IMR-90 (cell line): ENCODE results near the gene PCSK5. TPM values are rescaled to one million over a fixed set of nuclear protein-coding genes. Genes with fewer than 3 reads are reported as not detected.
A peak's percentile ranks its signal among the peaks of the same experiment; 100 is the strongest.

Source experiments
- ATAC-seq: fragments of 200-7000 bp; cut with Tn5 transposase; 2 replicates; pipeline ENCODE4 v1.9.1; 2020; ENCODE audit warnings: low read depth, mild to moderate bottlenecking, moderate library complexity
- BruUV-seq: library from RNA; stranded (reverse); fragments of 400-500 nt; replicated peaks from 2 replicates; lab custom pipeline; 2021; lab: Mats Ljungman, UMichigan
- CTCF ChIA-PET: fragments of 300-600 bp; formaldehyde crosslinking; extraction: SDS; loops from one replicate; lab custom pipeline; 2021; ENCODE audit warnings: antibody characterized with exemption; lab: Yijun Ruan, JAX
- POLR2A ChIA-PET: fragments of 300-600 bp; sonication (Branson Sonifier 250); formaldehyde crosslinking; loops from one replicate; lab custom pipeline; 2022; ENCODE audit warnings: antibody characterized with exemption; ENCODE audit not compliant: unreplicated experiment; lab: Charles Lee
- DNase-seq: peaks from one replicate; pipeline ENCODE4 v3.0.0; 2013
- H2AFZ ChIP-seq: replicated peaks from 2 replicates; pipeline ENCODE3; 2013; ENCODE audit warnings: low read length, mild to moderate bottlenecking; ENCODE audit not compliant: poor library complexity
- H2AK5ac ChIP-seq: 2 replicates; pipeline ENCODE4 v1.6.1; 2013; ENCODE audit warnings: low read depth, low read length, inconsistent platforms
- H2AK9ac ChIP-seq: replicated peaks from 2 replicates; pipeline ENCODE3; 2013; ENCODE audit warnings: mild to moderate bottlenecking, low read depth, low read length, moderate library complexity; ENCODE audit not compliant: poor library complexity
- H2BK120ac ChIP-seq: 2 replicates; pipeline ENCODE4 v1.6.1; 2013; ENCODE audit warnings: low read depth, low read length, inconsistent platforms
- H2BK15ac ChIP-seq: 3 replicates; pipeline ENCODE4 v1.6.1; 2013; ENCODE audit warnings: low read depth, low read length, inconsistent platforms
- H2BK20ac ChIP-seq: 2 replicates; pipeline ENCODE4 v1.6.1; 2013; ENCODE audit warnings: low read depth, mild to moderate bottlenecking, inconsistent platforms, low read length, moderate library complexity
- H2BK5ac ChIP-seq: 2 replicates; pipeline ENCODE4 v1.6.1; 2013; ENCODE audit warnings: mild to moderate bottlenecking, low read depth, low read length, inconsistent platforms; ENCODE audit not compliant: poor library complexity, severe bottlenecking
- H3K14ac ChIP-seq: replicated peaks from 2 replicates; pipeline ENCODE4 v1.6.1; 2013; ENCODE audit warnings: low read depth, low read length, inconsistent platforms
- H3K18ac ChIP-seq: 2 replicates; pipeline ENCODE4 v1.6.1; 2013; ENCODE audit warnings: low read depth, low read length, control low read depth
- H3K23ac ChIP-seq: 2 replicates; pipeline ENCODE4 v1.6.1; 2013; ENCODE audit warnings: low read depth, low read length, inconsistent platforms
- H3K27ac ChIP-seq: 2 replicates; pipeline ENCODE4 v1.5.1; 2013; ENCODE audit warnings: mild to moderate bottlenecking, control low read depth, low read length; ENCODE audit not compliant: insufficient read depth
- H3K27me3 ChIP-seq: 2 replicates; pipeline ENCODE4 v1.6.1; 2013; ENCODE audit warnings: low read length; ENCODE audit not compliant: control insufficient read depth, insufficient read depth
- H3K36me3 ChIP-seq: 2 replicates; pipeline ENCODE4 v1.6.1; 2013; ENCODE audit warnings: low read length, mixed read lengths; ENCODE audit not compliant: control insufficient read depth, insufficient read depth
- H3K4ac ChIP-seq: 2 replicates; pipeline ENCODE4 v1.6.1; 2013; ENCODE audit warnings: low read depth, low read length, inconsistent platforms
- H3K4me1 ChIP-seq: 2 replicates; pipeline ENCODE4 v1.6.1; 2013; ENCODE audit warnings: low read length, mixed read lengths; ENCODE audit not compliant: control insufficient read depth, insufficient read depth
- H3K4me2 ChIP-seq: 2 replicates; pipeline ENCODE4 v1.6.1; 2013; ENCODE audit warnings: low read depth, mild to moderate bottlenecking, control low read depth, low read length, moderate library complexity
- H3K4me3 ChIP-seq: 2 replicates; pipeline ENCODE4 v1.5.1; 2013; ENCODE audit warnings: low read depth, mild to moderate bottlenecking, control low read depth, low read length, moderate library complexity; ENCODE audit not compliant: insufficient read depth
- H3K56ac ChIP-seq: 2 replicates; pipeline ENCODE4 v1.6.1; 2013; ENCODE audit warnings: low read length, inconsistent platforms; ENCODE audit not compliant: insufficient read depth; ENCODE audit errors: extremely low read depth
- H3K79me1 ChIP-seq, 2 experiments: 2 replicates each; pipeline ENCODE4 v1.6.1; 2013; ENCODE audit warnings: low read length in 2 of 2, inconsistent platforms in 1 of 2, low read depth in 1 of 2
- H3K9ac ChIP-seq: 2 replicates; pipeline ENCODE4 v1.6.1; 2013; ENCODE audit warnings: low read depth, low read length, control low read depth
- H3K9me1 ChIP-seq: 2 replicates; pipeline ENCODE4 v1.6.1; 2013; ENCODE audit warnings: low read length, inconsistent platforms; ENCODE audit not compliant: insufficient read depth
- H3K9me3 ChIP-seq: 2 replicates; pipeline ENCODE4 v1.6.1; 2013; ENCODE audit warnings: low read length; ENCODE audit not compliant: control insufficient read depth, insufficient read depth
- H4K20me1 ChIP-seq: 2 replicates; pipeline ENCODE4 v1.6.1; 2013; ENCODE audit warnings: low read length, inconsistent platforms; ENCODE audit not compliant: insufficient read depth
- H4K5ac ChIP-seq: 2 replicates; pipeline ENCODE4 v1.6.1; 2013; ENCODE audit warnings: mild to moderate bottlenecking, low read depth, low read length, control low read depth
- H4K8ac ChIP-seq, 2 experiments: 2 replicates each; pipeline ENCODE4 v1.6.1; 2013; ENCODE audit warnings: low read depth in 2 of 2, low read length in 2 of 2, control low read depth in 1 of 2, inconsistent platforms in 1 of 2
- H4K91ac ChIP-seq: 2 replicates; pipeline ENCODE4 v1.6.1; 2013; ENCODE audit warnings: low read depth, low read length, inconsistent platforms; ENCODE audit not compliant: insufficient read depth
- FOS ChIP-seq: fragments of 150-350 bp; IDR thresholded peaks from 2 replicates; pipeline ENCODE4 v1.6.1; 2016; ENCODE audit warnings: low read depth, low read length
- MAFK ChIP-seq: IDR thresholded peaks from 2 replicates; pipeline ENCODE4 v1.6.1; 2012; ENCODE audit warnings: low read depth, low read length, improper control_type of control experiment
- MXI1 ChIP-seq: IDR thresholded peaks from 2 replicates; pipeline ENCODE4 v1.6.1; 2012; ENCODE audit warnings: low read depth, mild to moderate bottlenecking, low read length, moderate library complexity, borderline replicate concordance
- whole genome bisulfite sequencing, 2 experiments: methylation state at CpG; one replicate each; pipeline versions ENCODE4 v1.1.5 to v1.1.7; 2013; ENCODE audit warnings: missing lambda C conversion rate in 2 of 2; ENCODE audit not compliant: insufficient read length in 1 of 2; ENCODE audit errors: extremely low coverage in 2 of 2; 5-methylcytosine and 5-hydroxymethylcytosine counted together
- dilution Hi-C: fragments of 300-500 bp; cut with HindIII; formaldehyde crosslinking; loops from one replicate; pipeline ENCODE4 v1.14.3; 2018; ENCODE audit warnings: low sequenced_read_pairs; ENCODE audit not compliant: unreplicated experiment
- in situ Hi-C: fragments of 300-500 bp; cut with MboI; formaldehyde crosslinking; loops from 3 replicates; pipeline ENCODE4 v1.14.3; 2019; ENCODE audit warnings: low sequenced_read_pairs, inconsistent platforms, mixed read lengths
- intact Hi-C: fragments of 100-400 bp; cut with micrococcal nuclease; formaldehyde crosslinking; loops from 2 replicates; pipeline ENCODE4 v1.10.0; 2022
- polyA plus RNA-seq, 3 experiments: library from polyadenylated mRNA; depleted of rRNA; stranded (reverse); fragments of >200 nt; gene quantifications; 2 replicates each; pipeline ENCODE4 v1.2.3, GENCODE V29; 2012; ENCODE audit warnings: low replicate concordance in 1 of 3
- total RNA-seq: library from RNA; depleted of rRNA; stranded (reverse); fragments of >200 nt; gene quantifications from 2 replicates; pipeline ENCODE4 v1.2.3, GENCODE V29; 2012

PCSK5 gene
- total and polyA plus RNA-seq, 2 of the 4 experiments (the other 2 are of a cell fraction) = 1.5 to 3.0 TPM

DNA sequence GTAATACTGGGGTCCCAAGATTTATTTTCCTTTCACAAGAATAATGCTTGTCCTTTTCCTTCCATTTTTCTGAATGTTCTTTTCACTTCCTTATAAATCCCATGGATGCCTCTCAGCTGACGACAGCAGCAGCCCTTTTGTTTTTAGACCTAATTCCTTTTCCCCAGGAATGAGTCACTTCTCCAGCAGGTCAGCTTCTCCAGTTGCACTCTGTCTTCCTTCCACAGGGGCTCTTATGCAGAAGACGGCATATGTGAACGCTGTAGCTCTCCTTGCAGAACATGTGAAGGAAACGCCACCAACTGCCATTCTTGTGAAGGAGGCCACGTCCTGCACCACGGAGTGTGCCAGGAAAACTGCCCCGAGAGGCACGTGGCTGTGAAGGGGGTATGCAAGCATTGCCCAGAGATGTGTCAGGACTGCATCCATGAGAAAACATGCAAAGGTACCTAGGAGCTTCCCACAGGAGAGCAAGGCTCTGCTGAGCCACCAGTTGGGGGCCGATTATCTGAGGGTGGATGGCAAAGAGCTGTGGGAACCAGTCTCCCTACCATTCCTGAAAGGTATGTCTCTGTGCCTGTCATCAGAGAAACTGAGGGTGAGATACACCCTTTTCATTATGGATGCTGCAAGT, 430.8 kb downstream of the PCSK5 start:
- 63% methylated on average over 2 of the region's 9 CpGs; no CpG with 5 or more reads in 1 of the 2 experiments for WGBS, 2 experiments
- no peaks in the 10 kb centered on the region for H3K27me3 ChIP-seq
- H3K4me3 ChIP-seq = no peak overlapping the region
- H2AK5ac ChIP-seq = 0 out of 2 replicates have a peak overlapping the region, but pooled peaks have one; percentile 27
- in situ Hi-C loops (no loop called here), intact Hi-C loops (loop anchor here (5.0 kb wide), 2 partner anchors 71 to 381 kb away; partner anchors contain the start of gene RFK), dilution Hi-C loops (no loop called here)
- CTCF ChIA-PET = interaction anchor here (1.1 to 1.3 kb wide), 2 partner anchors 19 to 73 kb away, joined by 3 to 5 read pairs; no protein-coding TSS in a partner anchor
- H3K4me1 ChIP-seq = peaks cover 3% of the 10 kb centered on the region
- peak overlapping the region; percentile 72; the same call in 1 of the 2 replicates for H3K56ac ChIP-seq
- peak overlapping the region; percentile 84; the same call in 1 of the 2 replicates for H3K18ac ChIP-seq
- POLR2A ChIA-PET = no interaction called here
- H2AK9ac ChIP-seq = peak overlapping the region; percentile 87
- H3K79me1 ChIP-seq = no peaks in the 10 kb centered on the region
- H3K27ac ChIP-seq = peak overlapping the region; percentile 85
- peak overlapping the region; percentile 55 to 89; a peak in 3 of 4 replicates for H4K8ac ChIP-seq
- H3K23ac ChIP-seq = no peak overlapping the region
- ATAC-seq = peak; percentile 93
- H3K4me2 ChIP-seq = peak overlapping the region; percentile 32; the same call in 1 of the 2 replicates
- H3K9me1 ChIP-seq = peaks cover 9% of the 10 kb centered on the region
- H2BK15ac ChIP-seq = no peak overlapping the region; the same call in 2 of the 3 replicates
- H3K36me3 ChIP-seq = no peaks in the 10 kb centered on the region
- DNase-seq = peak; percentile 89
- H3K9ac ChIP-seq = no peak overlapping the region
- TF ChIP-seq FOS = peak; percentile 67; the same call in 1 of the 2 replicates
- no peak for TF ChIP-seq MAFK
- TF ChIP-seq MXI1 = no peak
- peak overlapping the region; percentile 96 for H4K5ac ChIP-seq
- peak overlapping the region; percentile 95 for H2BK120ac ChIP-seq
- peak overlapping the region; percentile 69 for H3K4ac ChIP-seq
- peak overlapping the region; percentile 83 for H2BK20ac ChIP-seq
- no peaks in the 10 kb centered on the region for H3K9me3 ChIP-seq
- 0 out of 2 replicates have a peak overlapping the region, but pooled peaks have one; percentile 74 for H3K14ac ChIP-seq
- peak overlapping the region; percentile 85 for H2AFZ ChIP-seq
- no peaks in the 10 kb centered on the region for H4K20me1 ChIP-seq
- H4K91ac ChIP-seq = peak overlapping the region; percentile 63; the same call in 1 of the 2 replicates
- BruUV-seq = no TSS peak
- H2BK5ac ChIP-seq = peak overlapping the region; percentile 93
